MG63 (cell line): Measurements from ENCODE around the gene ACP4. TPM values are rescaled to one million over a fixed set of nuclear protein-coding genes. Genes with fewer than 3 reads are reported as not detected.
"Not testable (repeated sequence)": the region's sequence is repeated elsewhere in the genome, so short reads cannot be mapped to it uniquely, and the experiment has no call there.

Source experiments
- DNase-seq: peaks from one replicate; pipeline ENCODE4 v3.0.0-alpha.2; 2020
- H3K27me3 ChIP-seq: fragments of 250-450 bp; sonication (Bioruptor Pico); 2 replicates; pipeline ENCODE4 v1.5.1; 2020; ENCODE audit warnings: mild to moderate bottlenecking, moderate library complexity
- H3K36me3 ChIP-seq: fragments of 250-450 bp; sonication (Bioruptor Pico); 2 replicates; pipeline ENCODE4 v1.5.1; 2020; ENCODE audit warnings: mild to moderate bottlenecking, moderate library complexity
- H3K4me3 ChIP-seq: fragments of 250-450 bp; sonication (Bioruptor Pico); 2 replicates; pipeline ENCODE4 v1.5.1; 2020; ENCODE audit warnings: mild to moderate bottlenecking, moderate library complexity
- H3K9me3 ChIP-seq: fragments of 250-450 bp; sonication (Bioruptor Pico); 2 replicates; pipeline ENCODE4 v1.5.1; 2020; ENCODE audit warnings: mild to moderate bottlenecking, moderate library complexity
- total RNA-seq: library from RNA; depleted of rRNA; stranded (reverse); fragments of >200 nt; shearing (Covaris generic); gene quantifications from 2 replicates; pipeline ENCODE4 v1.2.3, GENCODE V29; 2014; ENCODE audit warnings: low replicate concordance

ACP4 gene
- total RNA-seq, 1 experiment from 2014 or later: not detected

- not testable (repeated sequence) for H3K36me3 ChIP-seq, H3K4me3 ChIP-seq, DNase-seq, H3K9me3 ChIP-seq, H3K27me3 ChIP-seq
Measured at GRCh38 chr19:50770164-50770563, 20.1 kb upstream of the ACP4 start, which contains the start of gene GPR32. Gene GPR32 (plus strand): TSS chr19:50770464. CDS start chr19:50770601, 137 bp downstream.

GRCh38 chr19:50770888-50771287 lies 19.3 kb upstream of the ACP4 start:
- Histone ChIP-seq H3K36me3 (no peaks in the 10 kb centered on the region), H3K9me3 (0 out of 2 replicates have a peak, but pooled peaks cover 2% of the 10 kb centered on the region), H3K4me3 (no peak overlapping the region), H3K27me3 (0 out of 2 replicates have a peak, but pooled peaks cover 7% of the 10 kb centered on the region)
- no peak for DNase-seq

DNA sequence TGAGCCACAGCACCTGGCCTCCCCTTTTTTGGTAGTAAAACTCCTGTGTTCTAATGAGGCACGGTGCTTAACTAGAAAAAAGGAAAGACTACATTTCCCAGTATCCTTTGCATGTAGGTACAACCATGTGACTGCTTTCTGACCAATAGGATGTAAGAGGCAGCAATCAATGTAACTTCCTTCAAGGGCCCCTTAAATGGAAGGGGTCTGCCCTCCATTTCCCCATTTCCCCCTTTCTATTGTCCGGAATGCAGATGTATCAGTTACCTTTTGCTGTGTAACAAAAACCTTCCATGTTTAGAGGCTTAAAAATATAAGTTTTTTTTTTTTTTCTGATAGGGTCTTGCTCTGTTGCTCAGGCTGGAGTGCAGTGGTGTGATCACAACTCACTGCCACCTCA lies 17.7 kb upstream of the ACP4 start:
- DNase-seq: no peak
- Histone ChIP-seq H3K36me3 (no peaks in the 10 kb centered on the region), H3K4me3 (no peak overlapping the region), H3K27me3 (peaks cover 13% of the 10 kb centered on the region), H3K9me3 (peaks cover 9% of the 10 kb centered on the region)

DNA sequence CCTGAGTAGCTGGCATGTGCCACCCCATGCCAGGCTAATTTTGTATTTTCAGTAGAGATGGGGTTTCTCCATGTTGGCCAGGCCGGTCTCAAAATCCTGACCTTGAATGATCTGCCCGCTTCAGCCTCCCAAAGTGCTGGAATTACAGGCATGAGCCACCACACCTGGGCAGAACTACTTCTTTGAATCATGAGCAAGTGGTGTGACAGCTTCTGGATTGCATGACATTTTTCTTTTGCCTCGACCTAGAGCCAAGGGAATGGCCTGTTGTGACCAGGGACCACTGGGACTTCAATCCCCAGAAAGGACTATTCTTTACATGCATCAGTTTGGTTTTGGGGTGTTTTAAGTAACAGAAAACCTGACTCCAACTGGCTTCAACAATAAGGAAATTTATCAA lies 17.3 kb upstream of the ACP4 start:
- not testable (repeated sequence) for H3K9me3 ChIP-seq, H3K36me3 ChIP-seq, DNase-seq, H3K4me3 ChIP-seq
- H3K27me3 ChIP-seq: peaks cover 18% of the 10 kb centered on the region

- not testable (repeated sequence) for H3K9me3 ChIP-seq, DNase-seq, H3K4me3 ChIP-seq, H3K36me3 ChIP-seq
- peaks cover 23% of the 10 kb centered on the region for H3K27me3 ChIP-seq
Measured at GRCh38 chr19:50773454-50773853, 16.8 kb upstream of the ACP4 start.

DNA sequence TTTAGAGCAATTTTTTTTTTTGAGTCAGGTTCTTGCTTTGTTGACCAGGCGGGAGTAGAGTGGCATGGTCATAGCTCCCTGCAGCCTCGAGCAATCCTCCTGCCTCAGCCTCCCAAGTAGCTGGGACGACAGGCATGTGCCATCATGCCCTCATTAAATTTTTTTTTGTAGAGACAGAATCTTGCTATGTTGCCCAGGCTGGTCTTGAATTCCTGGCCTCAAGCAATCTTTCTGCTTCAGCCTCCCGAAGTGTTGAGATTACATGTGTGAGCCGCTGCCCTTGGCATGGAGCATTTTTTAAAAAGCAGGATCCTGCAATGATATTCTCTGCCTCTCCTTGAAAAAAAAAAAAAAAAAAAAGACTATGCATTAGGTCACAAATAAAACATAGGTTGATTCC lies 14.1 kb upstream of the ACP4 start:
- peaks cover 9% of the 10 kb centered on the region for H3K9me3 ChIP-seq
- no peak for DNase-seq
- H3K27me3 ChIP-seq: peaks cover 50% of the 10 kb centered on the region
- no peak overlapping the region for H3K4me3 ChIP-seq
- H3K36me3 ChIP-seq: no peaks in the 10 kb centered on the region

GRCh38 chr19:50777261-50777660 lies 13.0 kb upstream of the ACP4 start:
- DNase-seq: no peak
- Histone ChIP-seq H3K27me3 (peaks cover 54% of the 10 kb centered on the region), H3K36me3 (no peaks in the 10 kb centered on the region), H3K4me3 (no peak overlapping the region), H3K9me3 (peaks cover 9% of the 10 kb centered on the region)

- peaks cover 6% of the 10 kb centered on the region for H3K9me3 ChIP-seq
Measured at GRCh38 chr19:50777830-50778303, 12.3 kb upstream of the ACP4 start.

DNA sequence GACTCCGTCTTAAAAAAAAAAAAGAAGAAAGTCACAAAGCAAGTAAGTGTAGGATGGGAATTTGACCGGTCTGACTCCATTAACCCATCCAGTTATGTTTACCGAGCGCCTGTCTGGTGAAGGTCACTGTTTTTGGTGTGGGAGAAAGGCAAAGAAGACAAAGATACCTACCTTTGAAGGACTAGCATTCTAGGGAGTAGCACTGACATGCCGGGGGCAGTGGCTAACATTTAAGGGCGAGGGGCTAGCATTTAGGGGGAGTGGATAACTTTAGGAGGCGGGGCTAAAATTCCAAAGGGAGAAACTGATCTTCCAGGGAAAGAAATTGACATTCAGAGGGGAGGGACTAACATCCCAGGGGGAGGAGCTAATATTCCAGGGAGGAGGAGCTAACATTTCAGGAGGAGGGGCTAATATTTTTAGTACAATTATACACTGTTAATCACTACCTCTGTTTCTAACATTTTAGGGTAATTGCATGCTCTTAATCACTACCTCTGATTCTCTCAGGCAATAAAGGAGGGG lies 11.2 kb upstream of the ACP4 start:
- DNase-seq: no peak
- no peak overlapping the region for H3K4me3 ChIP-seq
- H3K36me3 ChIP-seq: no peaks in the 10 kb centered on the region
- H3K9me3 ChIP-seq: peaks cover 6% of the 10 kb centered on the region
- H3K27me3 ChIP-seq: peaks cover 56% of the 10 kb centered on the region

More at GRCh38 chr19:50777830-50778303, 12.3 kb upstream of the ACP4 start:
- Histone ChIP-seq H3K4me3 (no peak overlapping the region), H3K27me3 (peaks cover 56% of the 10 kb centered on the region), H3K36me3 (no peaks in the 10 kb centered on the region)
- no peak for DNase-seq

DNA sequence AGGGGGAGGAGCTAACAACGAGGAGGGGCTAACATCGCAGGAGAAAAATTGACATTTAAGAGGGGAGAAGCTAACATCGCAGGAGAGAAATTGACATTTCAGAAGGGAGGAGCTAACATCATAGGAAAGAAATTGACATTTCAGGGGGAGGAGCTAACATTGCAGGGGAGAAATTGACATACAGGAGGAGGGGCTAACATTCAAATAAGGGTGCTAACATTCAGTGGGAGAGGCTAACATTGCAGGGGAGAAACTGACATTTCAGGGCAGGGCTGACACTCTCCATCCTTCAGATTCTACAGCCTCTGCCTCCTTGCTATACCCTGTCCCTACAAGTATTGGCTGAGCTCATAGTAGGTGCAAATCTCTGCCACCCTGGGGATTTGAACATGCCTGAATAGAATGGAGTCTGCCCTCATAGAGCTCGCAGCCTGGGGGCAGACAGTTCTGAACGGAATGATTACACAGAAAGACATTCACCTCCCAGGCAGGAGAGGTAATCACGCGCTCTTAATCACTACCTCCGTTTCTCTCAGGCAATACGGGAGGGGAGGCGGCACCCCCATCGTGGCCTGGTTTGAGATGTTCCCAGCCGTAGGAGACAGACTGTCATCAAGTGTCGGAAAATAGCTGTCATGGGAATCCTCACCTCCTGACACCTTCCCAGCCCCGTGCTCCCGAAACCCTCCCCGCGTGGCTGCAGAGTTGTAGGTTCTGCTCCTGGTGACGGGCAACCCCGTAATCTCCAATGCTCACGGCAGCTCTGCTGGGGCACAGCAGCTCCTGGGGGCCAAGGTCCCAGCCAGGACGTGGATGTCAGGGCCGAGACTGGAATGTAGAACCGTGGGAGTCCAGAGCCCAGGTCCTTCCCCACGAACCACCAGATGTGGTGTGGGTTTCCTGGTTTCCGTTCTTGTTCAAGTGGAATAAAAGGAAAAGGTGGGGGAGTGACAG lies 10.4 kb upstream of the ACP4 start:
- H3K36me3 ChIP-seq: no peaks in the 10 kb centered on the region
- H3K9me3 ChIP-seq: peaks cover 6% of the 10 kb centered on the region
- H3K4me3 ChIP-seq: no peak overlapping the region
- H3K27me3 ChIP-seq: peaks cover 55% of the 10 kb centered on the region
- no peak for DNase-seq

DNA sequence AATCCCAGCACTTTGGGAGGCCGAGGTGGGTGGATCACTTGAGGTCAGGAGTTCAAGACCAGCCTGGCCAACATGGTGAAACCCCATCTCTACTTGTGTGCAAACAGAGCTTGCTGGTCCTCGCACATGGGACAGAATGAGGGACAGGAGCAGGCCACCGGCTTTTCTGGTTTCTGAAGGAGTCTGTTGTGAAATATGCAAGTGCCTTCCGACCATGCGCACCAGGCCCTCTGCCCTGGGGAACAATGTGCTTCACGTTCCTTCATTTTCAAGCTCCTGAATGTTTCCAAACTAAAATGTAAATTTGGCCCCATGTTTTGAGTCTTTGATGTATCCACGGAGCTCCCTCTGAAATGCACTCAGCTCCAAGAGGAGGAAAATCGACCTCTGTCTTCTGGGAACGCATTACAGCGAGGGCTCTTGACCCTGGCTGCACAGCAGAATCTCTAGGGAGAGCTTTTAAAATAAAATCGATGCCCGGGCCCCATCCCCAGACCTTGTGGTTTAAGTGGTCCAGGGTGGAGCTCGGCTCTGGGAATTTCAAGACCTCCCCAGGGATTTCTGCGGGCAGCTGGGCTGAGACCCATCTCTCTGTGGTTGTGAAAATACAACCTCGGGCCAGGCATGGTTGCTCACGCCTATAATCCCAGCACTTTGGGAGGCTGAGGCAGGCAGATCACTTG lies 9.3 kb upstream of the ACP4 start:
- no peaks in the 10 kb centered on the region for H3K36me3 ChIP-seq
- no peak for DNase-seq
- H3K4me3 ChIP-seq: no peak overlapping the region
- H3K27me3 ChIP-seq: peaks cover 52% of the 10 kb centered on the region
- H3K9me3 ChIP-seq: peaks cover 6% of the 10 kb centered on the region

GRCh38 chr19:50783848-50784152 lies 6.4 kb upstream of the ACP4 start:
- DNase-seq, H3K36me3 ChIP-seq: not testable (repeated sequence)
- H3K27me3 ChIP-seq: peaks cover 29% of the 10 kb centered on the region

GRCh38 chr19:50784710-50785109 lies 5.5 kb upstream of the ACP4 start:
- no peak for DNase-seq
- H3K4me3 ChIP-seq: no peak overlapping the region
- H3K36me3 ChIP-seq: no peaks in the 10 kb centered on the region
- no peaks in the 10 kb centered on the region for H3K9me3 ChIP-seq
- H3K27me3 ChIP-seq: peaks cover 20% of the 10 kb centered on the region

More at GRCh38 chr19:50783848-50784152, 6.4 kb upstream of the ACP4 start:
- H3K4me3 ChIP-seq, H3K9me3 ChIP-seq: not testable (repeated sequence)

GRCh38 chr19:50785329-50785728 lies 4.9 kb upstream of the ACP4 start:
- Histone ChIP-seq H3K27me3 (peaks cover 14% of the 10 kb centered on the region), H3K36me3 (no peaks in the 10 kb centered on the region), H3K4me3 (no peak overlapping the region), H3K9me3 (no peaks in the 10 kb centered on the region)
- no peak for DNase-seq

DNA sequence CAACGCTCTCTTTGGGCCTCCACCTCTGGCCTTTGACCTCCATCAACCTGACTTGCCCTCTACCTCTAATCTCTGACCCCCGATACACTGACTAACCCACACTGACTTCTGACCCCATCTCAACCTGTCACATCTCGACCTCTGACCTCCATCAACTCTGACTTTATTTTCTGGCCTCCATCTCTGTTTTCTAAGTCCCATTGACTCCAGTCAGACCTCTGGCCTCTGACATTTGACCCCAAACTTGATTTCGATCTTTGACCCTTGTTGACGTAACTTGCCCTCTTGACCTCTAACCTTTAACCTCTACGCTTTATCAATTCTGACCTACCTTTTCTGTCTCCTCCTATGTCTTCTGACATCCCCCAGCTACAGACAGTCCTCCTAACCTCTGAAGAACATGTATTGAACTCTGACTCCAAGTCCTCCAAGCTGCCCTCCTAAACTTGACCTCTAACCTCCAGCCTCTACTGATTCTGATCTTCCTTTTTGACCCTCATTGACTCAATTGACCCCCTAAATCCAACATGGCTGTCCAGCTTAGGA lies 780 bp downstream of the ACP4 start:
- H3K4me3 ChIP-seq: no peak overlapping the region
- no peaks in the 10 kb centered on the region for H3K9me3 ChIP-seq
- no peak for DNase-seq
- H3K36me3 ChIP-seq: peaks cover 8% of the 10 kb centered on the region
- no peaks in the 10 kb centered on the region for H3K27me3 ChIP-seq

DNA sequence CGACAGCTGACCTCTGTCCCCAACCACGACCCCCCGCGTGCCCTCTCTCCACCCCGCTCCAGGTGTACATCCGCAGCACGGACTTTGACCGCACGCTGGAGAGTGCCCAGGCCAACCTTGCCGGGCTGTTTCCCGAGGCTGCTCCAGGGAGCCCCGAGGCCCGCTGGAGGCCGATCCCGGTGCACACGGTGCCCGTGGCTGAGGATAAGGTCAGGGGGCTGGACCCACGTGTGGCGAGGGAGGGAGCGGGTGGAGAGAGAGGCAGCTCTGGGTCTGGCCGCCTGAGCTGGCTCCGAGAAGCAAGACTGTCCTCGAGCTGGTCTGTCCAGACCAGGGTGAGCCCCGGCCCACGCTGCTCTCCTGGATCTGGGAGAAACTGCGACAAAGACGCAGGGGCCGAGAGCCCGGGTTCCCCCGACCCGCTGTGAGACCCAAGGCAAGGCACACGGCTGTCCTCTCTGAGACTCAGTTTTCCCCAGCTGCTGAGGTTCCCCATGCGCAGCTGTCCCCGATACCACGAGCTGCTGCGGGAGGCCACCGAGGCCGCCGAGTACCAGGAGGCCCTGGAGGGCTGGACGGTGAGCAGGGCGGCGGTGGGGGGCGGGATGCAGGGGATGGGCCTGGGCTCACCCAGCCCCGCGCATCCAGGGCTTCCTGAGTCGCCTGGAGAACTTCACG lies 1.5 kb downstream of the ACP4 start:
- peaks cover 15% of the 10 kb centered on the region for H3K36me3 ChIP-seq
- DNase-seq: no peak

More for the DNA sequence above, 1.5 kb downstream of the ACP4 start:
- Histone ChIP-seq H3K9me3 (no peaks in the 10 kb centered on the region), H3K4me3 (no peak overlapping the region), H3K27me3 (no peaks in the 10 kb centered on the region)
